Midbrain (tissue), 1 donor: Measurements from ENCODE around the gene CNNM4.

Experiments used
- DNase-seq: peaks from one replicate; lab custom pipeline; 2025; lab: John Stamatoyannopoulos, UW

The CNNM4 gene

GRCh38 chr2:96832408-96832753 is 71.7 kb downstream of the CNNM4 start:
- no peak for DNase-seq

DNA sequence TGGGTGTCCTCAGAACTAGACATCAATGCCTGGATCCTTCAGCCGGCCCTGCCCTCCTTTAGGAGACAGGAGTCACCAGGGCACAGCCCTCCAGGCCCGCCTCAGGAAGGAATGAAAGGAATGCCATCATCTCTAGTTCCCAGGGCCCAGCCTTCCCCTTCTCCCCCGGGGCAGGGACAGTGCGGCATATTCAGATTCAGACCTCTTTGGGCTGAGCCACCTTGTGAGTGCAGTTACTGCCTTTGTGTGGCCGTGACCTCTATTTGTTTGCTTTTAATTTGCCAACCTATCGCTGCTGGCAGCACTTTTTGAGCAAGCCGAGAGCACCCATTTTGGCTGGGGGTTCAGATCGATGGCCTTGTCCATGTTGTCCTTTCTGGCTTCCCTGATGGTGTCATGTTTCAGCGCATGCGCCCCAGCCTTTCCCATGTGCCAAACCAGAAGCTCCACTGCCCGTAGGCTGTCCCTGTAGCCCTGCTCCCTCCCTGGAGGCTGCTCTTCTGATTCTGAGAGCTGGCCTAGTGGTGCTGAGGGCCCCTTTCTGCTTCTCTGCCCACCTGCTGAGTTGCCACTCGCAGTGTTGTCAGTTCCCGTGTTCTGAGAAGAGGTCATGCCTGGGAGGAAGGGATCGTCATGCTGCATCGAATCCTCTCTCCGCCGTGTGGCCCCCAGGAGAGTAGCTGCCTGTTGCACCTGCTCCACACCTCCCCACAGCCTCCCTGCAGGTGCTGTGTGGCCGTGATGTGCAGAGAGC is 72.2 kb downstream of the CNNM4 start:
- no peak for DNase-seq

DNA sequence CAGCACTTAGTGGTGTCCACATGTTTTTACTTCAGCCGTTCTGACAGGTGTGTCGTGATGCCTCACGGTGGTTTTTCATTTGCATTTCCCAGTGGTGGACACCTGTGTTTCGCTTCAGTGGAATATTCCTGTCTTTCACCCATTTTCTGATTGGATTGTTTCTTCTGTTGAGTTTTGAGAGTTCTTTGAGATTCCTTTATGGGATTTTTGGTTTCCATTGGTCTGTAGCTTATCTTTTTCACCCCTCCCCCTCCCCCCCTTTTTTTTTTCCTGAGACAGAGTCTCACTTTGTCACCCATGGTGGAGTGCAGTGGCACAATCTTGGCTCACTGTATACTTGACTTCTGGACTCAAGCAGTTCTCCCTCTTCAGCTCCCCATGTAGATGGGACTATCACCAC is 75.1 kb downstream of the CNNM4 start:
- no peak for DNase-seq

DNA sequence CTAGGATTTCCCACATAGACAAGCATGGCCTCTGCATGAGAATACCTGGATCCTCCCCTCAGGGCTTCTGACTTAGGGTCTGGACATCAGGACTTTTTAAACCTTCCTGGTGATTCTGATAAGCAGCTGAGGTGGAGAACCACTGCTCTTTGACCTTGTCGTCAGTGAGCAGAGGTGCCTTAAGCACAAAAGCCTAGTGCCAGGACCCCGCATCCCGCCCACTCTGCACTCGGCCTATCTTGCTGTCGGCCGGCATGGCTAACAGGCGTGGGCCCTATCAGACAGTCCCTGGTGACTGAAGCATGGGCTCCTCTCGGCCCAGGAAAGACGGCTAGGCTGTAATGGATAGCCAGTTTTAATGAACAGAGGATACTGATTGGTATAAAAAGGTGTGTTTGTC is 76.9 kb downstream of the CNNM4 start:
- DNase-seq: no peak

DNA sequence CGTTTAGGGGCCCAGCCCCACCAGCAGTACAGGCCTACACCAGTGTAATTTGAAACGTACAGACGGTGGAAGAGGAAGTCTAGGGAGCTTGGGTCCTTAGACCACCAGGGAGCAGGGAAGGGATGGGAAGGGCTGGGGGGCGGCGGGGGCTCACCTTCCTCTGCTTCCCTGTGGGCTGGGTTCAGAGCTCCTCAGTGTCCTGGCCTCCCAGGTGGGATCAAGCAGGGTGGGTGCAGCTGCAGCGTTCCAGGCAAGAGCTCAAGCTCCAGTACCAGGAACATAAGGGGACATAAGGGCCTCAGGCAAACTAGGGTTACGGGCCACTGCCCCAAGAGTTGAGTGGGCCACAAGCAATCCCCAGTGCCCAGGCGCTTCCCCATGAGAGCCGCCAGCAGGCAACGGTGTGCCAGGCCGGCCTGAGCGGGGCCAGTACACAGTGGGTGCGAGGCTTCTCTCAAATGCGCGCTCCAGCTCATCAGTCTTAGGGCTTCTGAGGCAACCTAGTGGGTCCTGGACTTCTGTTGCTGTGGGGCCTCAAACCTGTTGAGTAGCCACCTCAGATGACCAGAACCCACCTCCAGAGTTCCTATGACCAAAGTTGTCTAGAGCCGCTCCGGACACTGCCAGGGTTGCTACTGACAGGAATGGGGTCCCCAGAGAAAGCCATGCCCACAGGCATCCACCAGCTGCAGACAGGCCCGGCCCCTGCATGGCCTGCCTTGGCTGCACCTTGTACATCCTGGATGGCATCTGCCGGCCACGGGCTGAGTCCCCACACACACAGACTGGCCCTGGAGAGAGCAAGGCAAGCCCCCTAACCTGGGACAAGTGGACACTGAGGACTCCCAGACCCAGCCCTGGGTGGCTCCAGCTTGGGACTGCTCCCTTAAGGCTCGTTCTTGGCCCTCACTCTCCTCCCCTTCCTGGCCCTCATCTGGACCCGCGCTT is 77.9 kb downstream of the CNNM4 start:
- no peak for DNase-seq

- no peak for DNase-seq
These were observed 78.7 kb downstream of the CNNM4 start for GRCh38 chr2:96839293-96839874.

- DNase-seq: no peak
These were observed 79.5 kb downstream of the CNNM4 start for GRCh38 chr2:96839875-96840850.

DNA sequence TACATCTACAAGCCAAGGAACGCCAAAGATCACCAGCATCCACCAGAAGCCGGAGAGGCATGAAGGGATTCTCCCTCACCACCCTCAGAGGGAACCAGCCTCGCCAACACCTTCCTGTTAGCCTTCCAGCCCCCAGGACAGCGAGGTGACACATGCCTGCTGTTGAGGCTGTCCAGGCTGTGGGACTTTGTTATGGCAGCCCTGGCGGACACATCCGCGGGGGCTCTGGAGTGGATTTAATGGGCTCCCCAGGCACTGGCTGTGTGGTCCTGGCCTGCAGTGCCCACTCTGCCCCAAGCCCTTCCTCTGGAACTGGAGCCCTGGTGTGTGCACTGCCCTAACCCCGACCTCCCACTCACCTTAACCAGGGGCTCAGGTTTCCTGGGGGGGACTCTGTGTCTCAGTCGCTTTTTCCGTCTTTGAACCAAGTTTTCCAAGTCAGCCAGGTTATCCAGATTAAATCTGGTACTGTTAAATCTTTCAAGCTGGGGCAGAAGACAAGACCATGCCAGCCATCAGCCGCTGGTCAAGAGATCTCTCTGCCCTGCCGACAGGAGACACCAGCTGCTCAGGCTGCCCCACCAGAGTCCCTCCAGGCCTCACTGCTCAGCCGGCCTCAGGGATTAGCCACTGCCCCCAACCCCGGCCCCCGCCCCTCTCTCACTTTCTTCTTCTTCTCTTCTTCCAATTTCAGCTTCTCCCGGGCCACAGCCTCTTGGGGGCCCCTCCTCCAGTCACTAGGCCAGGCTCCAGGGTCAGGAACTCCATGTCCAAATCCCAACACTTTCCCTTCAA is 81.2 kb downstream of the CNNM4 start:
- DNase-seq: no peak

GRCh38 chr2:96842600-96842999 is 81.9 kb downstream of the CNNM4 start:
- DNase-seq: no peak

DNA sequence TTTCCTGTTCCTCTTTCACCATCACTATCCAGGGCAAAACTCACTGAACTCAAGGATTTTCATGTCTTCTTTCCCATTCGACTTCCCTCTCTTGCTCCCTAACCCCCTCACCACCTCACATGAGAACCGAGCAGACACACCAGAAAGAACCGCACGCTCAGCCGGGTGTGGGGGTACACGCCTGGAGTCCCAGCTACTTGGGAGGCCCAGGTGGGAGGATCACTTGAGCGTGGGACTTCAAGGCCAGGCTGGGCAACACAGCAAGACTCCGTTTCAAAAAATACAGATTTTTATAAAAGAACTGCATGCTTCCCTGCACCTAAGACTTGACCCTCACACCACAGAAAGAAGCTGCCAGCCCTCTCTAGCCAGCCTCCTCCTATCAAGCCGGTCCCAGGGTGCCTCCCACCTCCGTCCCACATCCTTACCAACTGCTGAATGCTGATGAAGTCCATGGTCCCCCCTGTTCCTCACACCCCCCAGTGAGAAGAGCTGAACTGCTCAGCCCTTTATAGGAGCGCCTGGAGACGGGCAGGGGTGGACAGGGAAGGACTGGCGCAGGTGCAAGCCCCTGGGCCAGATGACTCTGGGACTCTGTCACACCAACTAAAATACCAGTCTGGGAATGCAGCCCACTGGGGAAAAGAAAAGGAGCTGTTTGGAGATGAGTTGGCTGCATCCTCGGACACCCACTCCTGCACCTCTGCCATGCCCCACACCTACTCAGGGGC is 83.0 kb downstream of the CNNM4 start, which contains the start of gene ANKRD23:
TSS of gene ANKRD23 (minus strand) at position 484 of the 731 bp plus-strand sequence. CDS start at position 455, 29 bp downstream.
- no peak for DNase-seq

DNA sequence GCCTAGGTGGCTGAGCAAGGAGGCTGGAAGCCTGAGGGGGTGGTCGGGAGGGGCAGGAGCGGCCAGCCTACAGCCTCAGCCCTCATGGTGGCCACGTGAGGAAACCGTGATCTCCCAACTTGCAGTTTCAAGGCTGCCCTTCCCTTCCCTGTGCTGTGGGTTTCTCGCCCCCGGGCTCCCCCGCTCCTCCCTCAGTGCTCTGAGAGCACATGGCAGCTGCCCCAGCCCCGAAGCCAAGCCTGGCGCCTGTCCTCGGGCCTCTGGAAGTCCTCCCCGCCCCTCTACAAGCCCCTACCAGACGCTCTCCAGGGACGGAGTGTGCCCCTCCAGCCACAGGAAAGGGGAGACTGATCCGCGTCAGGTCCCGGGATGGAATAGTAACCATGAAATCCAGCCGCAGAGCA is 83.7 kb downstream of the CNNM4 start:
- no peak for DNase-seq

- no peak for DNase-seq
These were observed 86.1 kb downstream of the CNNM4 start for GRCh38 chr2:96846825-96847224.

- DNase-seq: no peak
These were observed 86.9 kb downstream of the CNNM4 start for GRCh38 chr2:96847586-96847985.

GRCh38 chr2:96848264-96848663 is 87.6 kb downstream of the CNNM4 start:
- no peak for DNase-seq

GRCh38 chr2:96852667-96853066 is 92.0 kb downstream of the CNNM4 start:
- no peak for DNase-seq

DNA sequence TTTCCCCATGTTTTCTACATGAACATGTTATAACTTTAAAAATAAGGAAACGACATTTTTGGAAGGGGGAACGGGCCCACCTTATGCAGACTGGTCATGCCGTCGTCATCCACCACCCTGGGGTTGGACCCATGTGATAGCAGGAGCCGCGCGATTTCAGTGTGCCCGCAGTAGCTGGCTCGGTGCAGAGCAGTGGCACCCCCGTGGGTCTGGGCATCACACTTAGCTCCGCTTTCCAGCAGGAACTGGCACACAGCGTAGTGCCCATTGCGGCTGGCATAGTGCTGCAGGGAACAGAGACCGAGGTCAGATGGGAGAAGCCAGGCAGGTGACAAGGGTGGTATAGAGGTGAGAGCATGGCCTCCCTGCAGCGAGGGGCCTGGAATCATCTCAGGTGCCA is 92.6 kb downstream of the CNNM4 start:
- no peak for DNase-seq

GRCh38 chr2:96856776-96857666 is 96.3 kb downstream of the CNNM4 start:
- DNase-seq: peak; percentile 28

- peak; percentile 99 for DNase-seq
These were observed 97.1 kb downstream of the CNNM4 start, which contains the start of gene ANKRD39 for GRCh38 chr2:96857667-96858372. ANKRD39 (minus strand) TSS chr2:96858016; CDS start chr2:96857987, 29 bp downstream.
